Mucosa of descending colon (tissue), 3 donors: Measurements from ENCODE around the gene MAFF. TPM values are rescaled to one million over a fixed set of nuclear protein-coding genes. Genes with fewer than 3 reads are reported as not detected.

ENCODE experiments used
- ATAC-seq: fragments of 200-7000 bp; cut with Tn5 transposase; one replicate; pipeline ENCODE4 v1.9.1; 2020; ENCODE audit warnings: mild to moderate bottlenecking, moderate library complexity
- DNase-seq, 3 donors: peaks; one replicate each; pipeline ENCODE4 v3.0.0-alpha.2; 2020
- H3K36me3 ChIP-seq: fragments of 200-600 bp; one replicate; pipeline ENCODE4 v1.8.0; 2021; ENCODE audit warnings: low read depth, mild to moderate bottlenecking
- H3K4me1 ChIP-seq: fragments of 200-600 bp; one replicate; pipeline ENCODE4 v1.8.0; 2021; ENCODE audit warnings: low read depth, mild to moderate bottlenecking
- H3K4me3 ChIP-seq: fragments of 200-600 bp; one replicate; pipeline ENCODE4 v1.8.0; 2021; ENCODE audit warnings: mild to moderate bottlenecking
- H3K9me3 ChIP-seq: fragments of 200-600 bp; one replicate; pipeline ENCODE4 v1.8.0; 2021; ENCODE audit warnings: mild to moderate bottlenecking
- CTCF ChIP-seq: fragments of 200-600 bp; IDR thresholded peaks from one replicate; pipeline ENCODE4 v1.8.0; 2022; ENCODE audit warnings: antibody characterized with exemption, mild to moderate bottlenecking
- intact Hi-C, 2 donors: fragments of 100-400 bp; cut with DNase I in 1 of 2; cut with micrococcal nuclease in 1 of 2; formaldehyde crosslinking; loops; one replicate each; pipeline versions ENCODE4 v1.11.0 to v1.11.1; 2022; cut with DNase I, micrococcal nuclease
- total RNA-seq, 3 donors: library from RNA; stranded (reverse); fragmentation: NEBNext Ultra II Directional in 2 of 3; extraction: Animal tissue kit (Norgen Biotek cat#: 25700) in 2 of 3; gene quantifications; one replicate each; pipeline versions ENCODE4 v1.2.1 to v1.2.4, GENCODE V29; 2021 to 2023
- donor health status: DM: no; HTN: no; CAD: no; lungs with moderate emphysema.
- donor health status: DM: no; HTN: no; CAD: no.
- donor health status: DM: no; HTN: yes; CAD: no.

Gene MAFF
- total RNA-seq, 3 donors from 2014 or later, result 16.7 to 26.5 (median 25.6) TPM

- H3K4me3 ChIP-seq, result no peak overlapping the region
- no peaks in the 10 kb centered on the region for H3K36me3 ChIP-seq
- intact Hi-C loops, result no loop called here
- peaks cover 30% of the 10 kb centered on the region for H3K4me1 ChIP-seq
- no peak for DNase-seq
- no peaks in the 10 kb centered on the region for H3K9me3 ChIP-seq
- no peak for TF ChIP-seq CTCF
- no peak for ATAC-seq
Measured at GRCh38 chr22:38226853-38227649, 25.3 kb downstream of the MAFF start.

GRCh38 chr22:38228326-38228872 lies 26.6 kb downstream of the MAFF start:
- Histone ChIP-seq H3K9me3 (no peaks in the 10 kb centered on the region), H3K4me3 (no peak overlapping the region), H3K36me3 (no peaks in the 10 kb centered on the region), H3K4me1 (peaks cover 23% of the 10 kb centered on the region)
- intact Hi-C loops, result no loop called here
- peak; percentile 3 for ATAC-seq
- TF ChIP-seq CTCF, result no peak
- no peak for DNase-seq

GRCh38 chr22:38228873-38229740 lies 27.3 kb downstream of the MAFF start:
- Histone ChIP-seq H3K36me3 (no peaks in the 10 kb centered on the region), H3K9me3 (no peaks in the 10 kb centered on the region), H3K4me1 (peaks cover 23% of the 10 kb centered on the region), H3K4me3 (no peak overlapping the region)
- TF ChIP-seq CTCF, result no peak
- intact Hi-C loops, result no loop called here
- DNase-seq (peak; percentile 75 to 85 (median 85)), ATAC-seq (peak; percentile 91)

- Histone ChIP-seq H3K4me3 (no peak overlapping the region), H3K4me1 (peaks cover 23% of the 10 kb centered on the region), H3K9me3 (no peaks in the 10 kb centered on the region), H3K36me3 (no peaks in the 10 kb centered on the region)
- DNase-seq (peak in 2 of 3 donors; percentile 71 to 84), ATAC-seq (peak; percentile 77)
- peak; percentile 33 for TF ChIP-seq CTCF
- intact Hi-C loops, result no loop called here
Measured at GRCh38 chr22:38230108-38230825, 28.5 kb downstream of the MAFF start.

- ATAC-seq, result no peak
Measured at GRCh38 chr22:38230916-38231315, 29.1 kb downstream of the MAFF start.

More at GRCh38 chr22:38230916-38231315, 29.1 kb downstream of the MAFF start:
- H3K9me3 ChIP-seq, result no peaks in the 10 kb centered on the region
- no peak for DNase-seq
- no peaks in the 10 kb centered on the region for H3K36me3 ChIP-seq
- intact Hi-C loops, result no loop called here
- no peak overlapping the region for H3K4me3 ChIP-seq
- H3K4me1 ChIP-seq, result peaks cover 23% of the 10 kb centered on the region
- TF ChIP-seq CTCF, result no peak
